DLD1 (cell line): ENCODE measurements around the gene EEF1AKMT4.

Experiments used
- in situ Hi-C: cut with HindIII; loops from 2 replicates; pipeline ENCODE4 v1.10.0; 2017; ENCODE audit warnings: low sequenced_read_pairs

The EEF1AKMT4 gene

DNA sequence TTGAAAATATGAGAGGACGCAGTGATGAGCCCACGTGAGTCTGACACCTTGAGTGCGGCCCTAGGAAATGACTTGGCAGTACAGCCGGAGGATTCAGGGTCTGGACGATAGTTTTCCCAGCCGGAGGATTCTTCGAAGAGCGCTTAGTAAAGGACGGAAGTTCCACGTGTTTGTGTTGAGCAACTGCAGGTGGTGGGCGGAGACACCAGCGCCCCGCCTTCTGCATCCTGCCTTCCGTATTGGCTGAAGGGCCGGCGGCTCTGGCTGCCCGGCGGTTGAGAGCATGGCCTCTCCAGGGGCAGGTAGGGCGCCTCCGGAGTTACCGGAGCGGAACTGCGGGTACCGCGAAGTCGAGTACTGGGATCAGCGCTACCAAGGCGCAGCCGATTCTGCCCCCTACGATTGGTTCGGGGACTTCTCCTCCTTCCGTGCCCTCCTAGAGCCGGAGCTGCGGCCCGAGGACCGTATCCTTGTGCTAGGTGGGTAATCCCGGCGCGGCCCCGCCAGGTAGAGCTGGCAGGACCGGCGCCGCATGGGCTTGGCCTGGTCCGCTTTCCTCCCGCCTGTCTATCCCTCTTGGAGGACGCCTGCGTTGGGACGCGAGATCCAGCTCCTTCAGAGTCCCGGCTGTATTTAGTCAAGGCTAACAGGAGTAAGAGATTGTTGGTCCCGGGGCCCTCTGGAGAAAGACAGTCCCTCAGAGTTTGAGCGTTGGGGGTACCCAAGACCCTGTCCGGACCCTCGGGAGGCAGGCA lies at the start of gene EEF1AKMT4:
TSS of gene EEF1AKMT4 (plus strand) at position 261 of the 755 bp plus-strand sequence. CDS start at position 284, 23 bp downstream.
- in situ Hi-C loops: loop anchor here (25.0 kb wide), 1 partner anchor 362 kb away; the partner anchor contains the start of gene PARL

DNA sequence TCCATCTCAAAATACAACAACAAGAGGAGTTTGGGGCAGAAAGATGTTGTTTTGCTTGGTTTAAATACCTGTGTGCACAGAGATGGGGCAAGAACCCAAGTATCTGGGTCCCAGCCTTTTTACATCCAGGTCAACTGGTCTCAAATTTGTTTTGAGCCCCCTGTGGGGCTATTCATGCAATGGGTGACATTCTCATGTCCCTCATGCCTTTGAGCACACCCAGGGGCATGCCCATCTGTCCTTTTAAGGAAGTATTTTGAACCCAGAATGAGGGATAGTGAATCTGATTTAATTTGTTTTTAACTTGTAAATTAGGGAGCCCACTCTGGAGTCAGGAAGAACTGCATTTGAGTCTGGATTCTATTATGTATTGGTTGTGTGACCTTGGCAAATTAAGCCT lies 48.6 kb upstream of the EEF1AKMT4 start:
- in situ Hi-C loops: no loop called here

- in situ Hi-C loops: no loop called here
Measured at GRCh38 chr3:184203526-184203925, 45.9 kb upstream of the EEF1AKMT4 start.

DNA sequence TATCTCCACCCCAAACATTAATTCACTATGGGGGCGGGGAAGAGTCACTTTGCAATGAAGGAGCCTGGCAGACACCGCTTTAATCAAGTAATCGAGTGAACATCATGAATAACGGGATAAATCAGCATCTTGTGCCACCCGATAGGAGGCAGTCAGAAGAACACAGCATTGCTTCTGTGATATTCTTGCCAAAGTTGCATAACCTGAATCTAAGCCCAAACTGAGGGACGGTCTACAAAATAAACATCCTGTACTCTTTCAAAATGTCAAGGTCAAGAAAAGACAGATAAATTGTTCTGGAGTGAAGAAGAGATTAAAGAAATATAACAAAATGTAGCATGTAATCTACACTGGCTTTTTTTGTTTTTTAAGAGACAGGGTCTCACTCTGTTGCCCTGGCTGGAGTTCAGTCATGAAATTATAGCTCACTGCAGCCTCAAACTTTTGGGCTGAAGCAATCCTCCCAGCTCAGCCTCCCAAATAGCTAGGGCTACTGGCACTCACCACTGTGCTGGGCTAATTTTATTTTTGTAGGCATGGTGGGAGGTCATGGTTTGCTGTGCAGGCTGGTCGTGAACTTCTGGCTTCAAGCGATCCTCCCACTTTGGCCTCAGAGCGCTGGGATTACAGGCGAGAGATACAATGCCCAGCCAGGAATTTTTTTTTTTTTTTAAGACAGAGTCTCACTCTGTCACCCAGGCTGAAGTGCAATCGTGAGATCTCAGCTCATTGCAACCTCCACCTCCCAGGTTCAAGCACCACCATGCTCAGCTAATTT lies 40.1 kb upstream of the EEF1AKMT4 start:
- in situ Hi-C loops: no loop called here

DNA sequence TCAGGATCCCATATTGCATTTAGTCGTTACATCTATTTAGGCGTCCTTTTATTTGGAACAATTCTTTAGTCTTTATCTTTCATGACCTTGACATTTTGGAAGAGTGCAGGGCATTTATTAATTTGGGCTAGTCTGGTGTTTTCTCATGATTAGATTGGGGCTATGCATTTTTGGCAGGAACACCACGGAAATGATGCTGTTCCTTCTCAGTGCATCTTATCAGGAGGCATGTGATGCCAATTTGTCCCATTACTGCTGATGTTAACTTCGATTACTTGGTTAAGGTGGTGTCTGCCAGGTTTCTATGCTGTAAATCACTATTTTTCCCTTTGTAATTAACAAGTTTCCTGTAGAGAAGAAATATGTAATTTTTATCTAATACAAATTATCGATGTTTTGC lies 38.2 kb upstream of the EEF1AKMT4 start:
- in situ Hi-C loops: no loop called here

DNA sequence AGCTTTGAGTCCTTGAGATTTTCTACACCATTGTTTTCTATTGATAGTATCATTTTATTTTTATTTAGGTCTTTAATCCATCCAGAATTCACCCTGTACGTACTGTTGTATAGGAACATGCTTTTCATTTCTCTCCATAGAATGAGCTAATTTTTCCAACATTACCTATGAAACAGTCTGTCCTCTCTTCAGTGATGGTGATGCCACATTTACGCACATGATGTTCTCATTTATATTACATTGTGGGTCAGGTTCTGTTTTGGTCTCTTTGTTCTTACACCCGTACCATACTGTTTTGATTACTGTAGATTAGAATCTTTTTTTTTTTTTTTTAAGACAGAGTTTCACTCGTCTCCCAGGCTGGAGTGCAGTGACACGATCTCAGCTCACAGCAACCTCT lies 37.8 kb upstream of the EEF1AKMT4 start:
- in situ Hi-C loops: no loop called here

DNA sequence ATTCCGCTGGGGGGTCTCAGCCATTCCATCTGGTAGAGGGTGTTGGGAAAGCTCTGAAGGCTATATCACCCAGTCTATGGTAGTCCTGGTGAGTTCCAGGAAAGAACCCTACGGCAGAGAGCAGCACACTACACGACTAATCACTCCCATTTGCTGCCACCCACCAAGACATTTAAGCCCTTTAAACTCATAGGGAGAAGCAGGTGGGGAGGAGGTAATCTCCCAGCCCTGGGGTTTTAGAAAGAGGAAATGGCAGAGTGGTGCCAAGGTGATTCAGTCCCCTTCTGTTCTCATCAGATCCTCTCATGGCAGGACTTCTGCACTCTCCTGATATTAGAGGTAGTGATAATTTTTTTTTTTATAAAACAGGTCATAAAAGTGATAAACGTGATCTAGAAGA lies 30.7 kb upstream of the EEF1AKMT4 start:
- in situ Hi-C loops: no loop called here

DNA sequence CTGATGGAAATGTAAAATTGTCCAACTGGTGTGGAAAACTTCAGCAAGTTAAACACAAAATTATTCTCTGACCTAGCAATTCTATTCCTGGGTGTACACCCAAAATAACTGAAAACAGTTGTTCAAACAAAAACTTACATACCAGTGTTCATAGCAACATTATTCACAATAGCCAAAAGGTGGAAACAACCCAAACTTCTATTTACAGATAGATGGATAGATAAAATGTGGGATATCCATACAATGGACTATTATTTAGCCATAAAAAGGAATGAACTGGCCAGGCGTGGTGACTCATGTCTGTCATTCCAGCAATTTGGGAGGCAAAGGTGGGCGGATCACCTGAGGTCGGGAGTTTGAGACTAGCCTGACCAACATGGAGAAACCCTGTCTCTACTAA lies 27.0 kb upstream of the EEF1AKMT4 start:
- in situ Hi-C loops: no loop called here

DNA sequence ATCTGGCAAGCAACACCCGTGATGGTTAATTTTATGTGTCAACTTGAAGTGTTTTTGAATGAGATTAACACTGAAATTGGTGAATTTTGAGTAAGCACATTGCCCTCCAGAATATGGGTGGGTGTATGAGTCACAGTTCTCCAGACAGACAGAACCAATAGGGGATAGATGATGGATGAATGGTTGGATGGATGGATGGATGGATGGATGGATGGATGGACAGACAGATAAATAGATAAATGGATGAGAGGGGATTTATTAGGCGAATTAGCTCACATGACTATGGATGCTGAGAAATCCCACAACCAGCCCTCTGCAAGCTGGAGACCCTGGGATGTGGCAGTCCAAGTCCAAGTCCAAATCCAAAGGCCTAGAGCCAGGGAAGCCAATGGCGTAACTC lies 25.5 kb upstream of the EEF1AKMT4 start:
- in situ Hi-C loops: no loop called here

- in situ Hi-C loops: loop anchor here (25.0 kb wide), 1 partner anchor 340 kb away; the partner anchor contains the start of gene PARL
Measured at GRCh38 chr3:184227481-184227935, 22.0 kb upstream of the EEF1AKMT4 start.

- in situ Hi-C loops: loop anchor here (25.0 kb wide), 1 partner anchor 341 kb away; the partner anchor contains the start of gene PARL
Measured at GRCh38 chr3:184228376-184229137, 20.9 kb upstream of the EEF1AKMT4 start.

GRCh38 chr3:184229394-184230080 lies 19.9 kb upstream of the EEF1AKMT4 start, which contains the start of gene VWA5B2:
Gene VWA5B2 (plus strand): TSS chr3:184229585. CDS start chr3:184230529, 944 bp downstream.
- in situ Hi-C loops: loop anchor here (25.0 kb wide), 1 partner anchor 342 kb away; the partner anchor contains the start of gene PARL

- in situ Hi-C loops: loop anchor here (25.0 kb wide), 1 partner anchor 343 kb away; the partner anchor contains the start of gene PARL
Measured at GRCh38 chr3:184230081-184230602, 19.3 kb upstream of the EEF1AKMT4 start.

- in situ Hi-C loops: loop anchor here (25.0 kb wide), 1 partner anchor 344 kb away; the partner anchor contains the start of gene PARL
Measured at GRCh38 chr3:184230603-184231528, 18.6 kb upstream of the EEF1AKMT4 start.

- in situ Hi-C loops: loop anchor here (25.0 kb wide), 1 partner anchor 344 kb away; the partner anchor contains the start of gene PARL
Measured at GRCh38 chr3:184231671-184232070, 17.8 kb upstream of the EEF1AKMT4 start.

GRCh38 chr3:184233127-184233843 lies 16.2 kb upstream of the EEF1AKMT4 start:
- in situ Hi-C loops: loop anchor here (25.0 kb wide), 1 partner anchor 346 kb away; the partner anchor contains the start of gene PARL

GRCh38 chr3:184234224-184234623 lies 15.2 kb upstream of the EEF1AKMT4 start:
- in situ Hi-C loops: loop anchor here (25.0 kb wide), 1 partner anchor 347 kb away; the partner anchor contains the start of gene PARL
